Stimulated activated CD8-positive, alpha-beta memory T cell treated with anti-CD3 and anti-CD28 coated beads, Interleukin-7, amount 100 ng/mL, for 24 hours (primary cell): ENCODE results near the gene PHF2.

Source experiments
- DNase-seq: peaks from one replicate; pipeline ENCODE4 v3.0.0-alpha.2; 2020; ENCODE audit warnings: low read depth

PHF2 gene

GRCh38 chr9:93678199-93679019, 102.0 kb downstream of the PHF2 start:
- DNase-seq, result no peak

DNA sequence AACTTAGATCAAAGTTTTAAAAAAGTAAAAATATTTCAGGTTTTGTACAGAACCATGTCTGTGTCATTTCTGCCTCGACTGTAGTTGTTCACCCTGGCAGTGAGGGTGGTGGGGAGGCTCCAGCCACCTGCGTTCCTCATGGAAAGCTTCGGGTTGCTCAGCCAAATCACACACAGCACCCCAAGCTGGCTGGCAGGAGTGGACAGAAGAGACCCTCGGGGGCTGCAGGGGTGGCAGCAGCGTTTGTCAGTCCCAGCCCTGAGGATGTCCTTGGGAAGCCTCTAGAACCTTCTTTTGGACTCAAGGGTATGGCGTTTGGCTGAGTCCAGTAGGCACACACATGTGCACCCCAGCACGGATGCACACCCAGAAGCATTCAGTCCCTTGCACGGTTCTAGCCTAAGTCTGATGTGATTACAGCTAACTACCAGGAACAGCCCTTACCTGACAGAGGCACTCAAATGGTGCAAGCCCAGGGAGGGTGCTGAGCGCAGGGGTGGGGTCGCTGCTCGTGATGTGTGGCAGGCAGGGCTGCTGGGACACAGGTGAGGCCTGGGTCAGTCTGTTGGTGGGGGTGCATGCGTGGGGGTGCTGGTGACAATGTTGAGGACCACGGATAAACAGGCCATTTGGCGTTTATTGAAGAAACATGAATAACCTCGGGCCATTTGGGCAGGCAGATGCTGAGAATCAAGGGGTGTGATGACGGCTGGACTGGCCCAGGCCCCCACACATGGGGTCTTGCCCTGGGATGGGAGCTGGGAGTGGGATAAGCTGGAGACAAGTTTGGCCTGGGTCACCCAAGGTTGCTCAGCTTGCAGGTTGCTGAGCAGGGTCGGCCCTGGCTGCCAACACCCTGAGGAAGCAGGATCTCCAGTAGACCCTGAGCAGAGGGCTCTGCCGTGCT, 103.4 kb downstream of the PHF2 start:
- DNase-seq, result no peak

GRCh38 chr9:93680443-93681268, 104.3 kb downstream of the PHF2 start:
- no peak for DNase-seq

DNA sequence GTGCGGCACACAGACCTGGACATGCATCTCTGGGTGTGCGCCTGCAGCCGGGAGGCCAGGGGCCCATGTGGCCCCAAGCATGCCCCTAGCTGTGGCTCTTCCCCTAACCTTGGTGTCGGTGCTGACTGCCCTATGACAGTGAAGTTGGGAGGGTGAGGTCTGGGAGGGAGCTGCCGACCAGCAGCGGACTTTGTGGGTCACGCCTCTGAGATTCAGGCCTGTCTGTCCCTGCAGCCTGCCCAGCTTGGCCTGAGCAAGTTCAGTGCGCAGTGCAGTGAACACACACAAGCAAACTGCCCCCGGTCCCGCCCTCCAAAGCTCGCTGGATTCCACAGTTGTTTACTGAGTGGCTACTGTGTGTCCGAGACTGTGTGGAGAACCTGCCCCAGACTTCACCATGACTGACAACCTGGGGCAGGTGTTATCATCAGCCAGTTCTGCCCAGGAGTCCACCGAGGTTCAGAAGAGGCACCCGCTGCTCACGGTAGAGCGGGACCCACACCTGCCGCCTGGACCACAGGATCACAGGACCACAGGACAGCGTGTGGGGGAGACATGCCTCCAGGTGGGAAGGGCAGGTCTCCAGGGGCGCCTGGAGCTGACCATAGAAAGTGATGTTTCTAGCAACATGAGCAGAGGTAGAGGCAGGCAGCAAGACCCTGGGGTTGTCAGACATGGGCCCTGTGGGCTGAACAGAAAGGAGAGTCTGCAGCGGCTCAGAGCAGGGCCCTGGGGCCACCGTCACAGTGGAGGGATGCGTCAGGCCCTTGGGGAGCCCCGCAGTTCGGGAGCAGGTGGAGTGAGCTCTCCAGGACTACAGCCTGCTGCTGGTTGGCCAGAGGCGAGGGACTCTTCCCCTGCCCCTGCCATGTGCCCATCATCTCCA, 105.1 kb downstream of the PHF2 start:
- no peak for DNase-seq

DNA sequence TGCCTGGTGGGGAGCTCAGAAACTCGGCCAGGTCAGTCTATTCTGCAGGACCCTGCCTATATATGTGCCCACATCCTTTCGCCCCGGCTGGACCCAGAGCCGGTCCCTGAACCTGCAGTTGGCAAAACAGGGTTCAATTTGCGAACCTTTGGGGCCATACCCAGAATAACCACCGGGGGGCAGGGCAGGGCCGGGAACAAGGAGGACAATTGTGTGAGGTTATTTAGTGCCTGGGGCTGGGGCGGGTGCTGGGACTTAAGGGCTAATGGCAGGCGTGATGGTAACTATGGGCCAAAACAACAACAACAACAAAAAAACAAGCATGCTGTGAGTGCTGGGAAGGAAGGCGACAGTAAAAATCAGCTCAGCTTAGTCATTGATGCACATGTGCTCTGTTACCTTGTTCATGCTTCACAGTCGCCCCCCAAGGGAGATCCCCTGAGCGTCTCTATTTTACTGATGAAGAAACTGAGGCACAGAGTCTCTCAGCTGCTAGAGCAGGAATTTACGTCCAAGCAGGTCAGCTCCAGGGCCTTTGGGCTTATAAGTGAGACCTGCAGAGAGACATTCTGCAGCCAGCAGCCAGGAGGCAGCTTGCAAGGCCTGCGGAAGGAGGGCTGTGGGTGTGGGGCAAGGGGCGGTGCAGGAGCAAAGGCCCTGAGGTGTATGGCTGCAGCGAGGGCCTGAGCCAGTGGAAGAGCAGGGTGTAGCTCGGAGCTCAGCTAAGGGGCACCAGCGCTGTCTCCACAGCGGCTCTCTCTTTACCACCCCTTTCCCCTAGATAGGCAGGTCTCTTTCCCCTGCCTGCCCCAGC, 106.0 kb downstream of the PHF2 start:
- peak; percentile 59 for DNase-seq

GRCh38 chr9:93683331-93684134, 107.1 kb downstream of the PHF2 start:
- DNase-seq, result no peak

- no peak for DNase-seq
Measured at GRCh38 chr9:93684161-93684765, 107.9 kb downstream of the PHF2 start.

- no peak for DNase-seq
Measured at GRCh38 chr9:93684806-93685543, 108.6 kb downstream of the PHF2 start.

GRCh38 chr9:93686127-93686879, 109.9 kb downstream of the PHF2 start:
- no peak for DNase-seq

DNA sequence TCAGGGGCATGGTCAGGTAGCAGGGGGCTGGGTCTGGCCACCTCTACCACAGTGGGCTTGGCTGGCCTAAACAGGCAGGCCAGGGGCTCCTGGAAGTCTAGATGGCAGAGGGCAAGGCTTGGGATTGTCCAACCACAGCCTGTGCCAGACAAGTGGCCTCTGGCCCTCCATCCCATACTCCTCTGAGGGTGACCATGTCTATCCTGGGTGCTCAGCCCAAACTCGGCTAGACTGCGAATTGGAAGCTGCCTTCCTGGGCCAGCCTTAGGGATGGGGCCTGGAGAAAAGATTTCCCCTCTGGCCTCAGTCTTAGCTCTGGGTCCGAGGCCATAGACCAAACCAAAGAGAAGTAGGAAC, 110.5 kb downstream of the PHF2 start:
- DNase-seq, result no peak

GRCh38 chr9:93690618-93691017, 114.2 kb downstream of the PHF2 start:
- no peak for DNase-seq

DNA sequence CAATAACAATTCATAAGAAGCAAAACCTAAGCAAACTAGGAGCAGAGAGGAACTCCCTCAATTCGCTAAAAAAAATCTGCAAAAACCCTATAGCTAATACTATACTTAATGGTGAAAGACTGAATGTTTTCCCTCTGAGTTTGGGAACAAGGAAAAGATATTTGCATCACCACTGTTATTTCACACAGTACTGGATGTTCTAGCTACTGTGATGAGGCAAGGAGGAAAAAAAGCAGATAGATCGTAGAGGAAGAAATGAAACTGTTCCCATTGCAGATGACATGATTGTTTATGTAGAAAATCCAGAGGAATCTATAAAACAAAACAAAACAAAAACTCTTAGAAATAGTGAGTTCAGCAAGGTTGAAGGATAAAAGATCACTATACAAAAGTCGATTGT, 116.7 kb downstream of the PHF2 start:
- no peak for DNase-seq

DNA sequence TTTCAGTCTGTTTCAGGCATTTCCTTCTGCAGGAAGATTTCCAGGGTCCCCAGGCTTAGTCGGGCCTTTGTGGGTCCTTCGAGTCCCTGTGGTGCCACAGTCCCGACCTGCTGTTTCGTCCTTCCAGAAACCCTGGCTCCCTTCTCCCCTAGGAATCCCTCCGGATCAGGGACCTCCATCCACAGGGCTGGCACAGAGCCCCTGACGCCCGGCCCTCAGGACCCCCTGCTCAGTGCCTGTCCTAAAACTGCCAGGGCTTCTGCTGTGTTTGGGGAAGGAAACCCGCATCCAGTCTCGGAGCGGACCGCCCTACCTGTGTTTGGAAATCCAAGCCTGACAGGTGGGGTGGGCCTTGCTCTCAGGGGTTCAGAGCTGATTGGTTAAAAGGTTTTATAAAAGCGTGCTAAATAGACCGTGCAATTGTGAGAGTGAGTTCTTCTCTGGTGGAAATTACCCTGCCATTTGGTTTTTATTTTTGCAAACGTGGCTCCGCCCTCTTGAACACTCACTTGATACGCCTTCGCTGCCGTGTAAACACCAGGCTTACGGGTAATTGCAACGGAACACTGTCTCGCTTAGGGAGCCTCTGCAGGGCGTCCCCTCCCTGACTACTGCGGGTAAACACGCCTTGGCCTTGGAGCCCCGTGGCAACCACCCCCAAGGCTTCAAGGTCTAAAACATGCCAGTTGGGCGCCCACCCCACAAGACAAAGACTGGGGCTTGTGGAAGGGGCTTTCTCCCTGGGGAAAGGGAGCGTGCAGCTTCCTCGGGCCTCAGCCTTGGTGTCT, 121.2 kb downstream of the PHF2 start:
- no peak for DNase-seq

DNA sequence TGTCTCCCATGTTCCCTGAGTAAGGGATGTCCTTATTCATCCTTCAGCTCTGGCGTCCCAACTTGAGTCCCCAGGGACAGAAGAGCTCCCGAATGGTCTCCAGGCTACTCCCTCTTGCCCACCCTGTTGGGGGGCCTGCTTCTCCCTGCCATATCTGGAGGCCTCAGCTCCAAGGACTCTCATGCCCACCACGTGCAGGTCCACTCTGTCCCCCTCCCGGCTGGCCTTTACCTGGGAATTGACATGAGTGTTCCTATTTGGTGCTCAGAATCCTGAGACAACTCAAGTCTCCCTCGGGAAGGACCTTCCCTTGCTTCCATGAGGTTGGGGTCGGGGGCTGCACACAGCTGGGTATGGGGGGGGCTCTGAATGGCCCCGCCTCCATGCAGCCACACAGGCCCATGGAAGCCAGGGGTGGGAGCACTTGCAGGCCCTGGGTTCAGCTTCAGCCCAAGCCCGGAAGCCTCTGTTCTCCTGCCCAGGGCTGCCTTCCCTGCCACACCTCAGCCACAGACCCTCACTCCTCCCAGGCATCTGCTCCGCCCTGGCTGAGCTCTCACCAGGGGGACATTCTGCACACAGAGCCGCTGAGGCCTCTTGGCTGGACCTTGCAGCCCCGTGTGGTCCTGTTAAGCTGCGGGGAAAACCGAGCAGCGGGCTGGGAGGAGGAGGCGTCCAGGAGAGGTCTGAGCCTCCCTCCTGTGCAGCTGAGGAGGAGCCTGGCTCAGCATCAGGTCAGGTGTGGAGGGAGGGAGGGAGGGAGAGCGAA, 121.9 kb downstream of the PHF2 start:
- DNase-seq, result no peak

DNA sequence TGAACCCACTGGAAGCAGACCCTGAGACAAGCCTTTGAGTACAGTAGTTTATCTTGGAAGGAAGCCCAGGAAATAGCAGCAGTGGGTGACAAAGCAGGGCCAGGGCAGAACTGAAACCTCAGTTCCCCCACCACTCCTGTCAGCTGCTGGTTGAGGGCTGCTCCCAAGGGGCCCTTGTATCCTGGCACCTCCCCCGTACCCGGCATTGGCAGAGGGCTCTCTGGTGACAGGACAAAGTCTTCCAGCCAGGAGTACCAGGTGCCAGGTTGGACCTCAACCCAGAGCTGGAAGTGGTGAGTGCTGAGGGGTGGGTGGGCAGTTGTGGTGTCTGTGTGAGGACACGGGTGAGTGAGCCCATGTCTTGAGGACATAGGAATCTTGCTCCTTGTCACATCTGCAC, 123.3 kb downstream of the PHF2 start:
- no peak for DNase-seq
